Fibroblast of lung (primary cell): Measurements from ENCODE around the gene KAT2B.

Source experiments
- EZH2 ChIP-seq: IDR thresholded peaks from 2 replicates; pipeline ENCODE4 v1.5.1; 2012; ENCODE audit warnings: low read length, control low read depth, mild to moderate bottlenecking; ENCODE audit errors: missing control alignments
- TF ChIP-seq, protein P1 (sequence below), 2 donors: IDR thresholded peaks in 1 of 2; conservative IDR thresholded peaks in 1 of 2; 1 replicate in 1 of 2; 2 replicates in 1 of 2; pipeline ENCODE4 v1.5.1; 2011 to 2012; ENCODE audit warnings: low read length in 2 of 2, control low read depth in 1 of 2, inconsistent platforms in 1 of 2, low read depth in 1 of 2, mild to moderate bottlenecking in 1 of 2

DNA sequence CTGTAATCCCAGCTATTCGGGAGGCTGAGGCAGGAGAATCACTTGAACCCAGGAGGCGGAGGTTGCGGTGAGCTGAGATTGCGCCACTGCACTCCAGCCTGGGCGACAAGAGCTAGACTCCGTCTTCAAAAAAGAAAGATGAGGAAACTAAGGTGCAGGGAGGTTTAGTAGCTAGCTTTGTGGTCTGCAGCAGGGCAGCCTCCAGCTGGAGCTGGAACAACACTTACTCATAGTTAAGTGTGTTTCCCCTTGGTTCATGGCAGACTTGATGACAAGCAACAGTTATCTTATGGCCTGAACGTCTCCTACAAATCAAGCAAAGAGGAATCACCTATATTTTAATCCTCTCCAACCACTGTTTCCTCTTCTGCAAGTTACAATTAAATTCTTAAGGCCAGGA lies 12.6 kb downstream of the KAT2B start:
- TF ChIP-seq, protein P1, sequence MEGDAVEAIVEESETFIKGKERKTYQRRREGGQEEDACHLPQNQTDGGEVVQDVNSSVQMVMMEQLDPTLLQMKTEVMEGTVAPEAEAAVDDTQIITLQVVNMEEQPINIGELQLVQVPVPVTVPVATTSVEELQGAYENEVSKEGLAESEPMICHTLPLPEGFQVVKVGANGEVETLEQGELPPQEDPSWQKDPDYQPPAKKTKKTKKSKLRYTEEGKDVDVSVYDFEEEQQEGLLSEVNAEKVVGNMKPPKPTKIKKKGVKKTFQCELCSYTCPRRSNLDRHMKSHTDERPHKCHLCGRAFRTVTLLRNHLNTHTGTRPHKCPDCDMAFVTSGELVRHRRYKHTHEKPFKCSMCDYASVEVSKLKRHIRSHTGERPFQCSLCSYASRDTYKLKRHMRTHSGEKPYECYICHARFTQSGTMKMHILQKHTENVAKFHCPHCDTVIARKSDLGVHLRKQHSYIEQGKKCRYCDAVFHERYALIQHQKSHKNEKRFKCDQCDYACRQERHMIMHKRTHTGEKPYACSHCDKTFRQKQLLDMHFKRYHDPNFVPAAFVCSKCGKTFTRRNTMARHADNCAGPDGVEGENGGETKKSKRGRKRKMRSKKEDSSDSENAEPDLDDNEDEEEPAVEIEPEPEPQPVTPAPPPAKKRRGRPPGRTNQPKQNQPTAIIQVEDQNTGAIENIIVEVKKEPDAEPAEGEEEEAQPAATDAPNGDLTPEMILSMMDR (conservative IDR thresholded peaks at IDR 0.05 in 1 of 2, IDR thresholded peaks at IDR 0.05 in 1 of 2; ENCODE audit: low read depth in 1 of 2, low read length in 2 of 2), result no peak
- TF ChIP-seq EZH2, result no peak
